NT2/D1 (cell line): Measurements from ENCODE around the gene CCDC68.

Experiments used
- DNase-seq: peaks from one replicate; pipeline ENCODE4 v3.0.0-alpha.2; 2011; ENCODE audit warnings: low read depth, low spot score
- H3K27me3 ChIP-seq: 2 replicates; pipeline ENCODE4 v1.6.0; 2011; ENCODE audit warnings: mild to moderate bottlenecking; ENCODE audit not compliant: insufficient read length, insufficient read depth
- H3K36me3 ChIP-seq: 2 replicates; pipeline ENCODE4 v1.6.1; 2011; ENCODE audit warnings: mild to moderate bottlenecking, low read length, mixed read lengths; ENCODE audit not compliant: insufficient read depth, insufficient read length
- H3K4me1 ChIP-seq: 2 replicates; pipeline ENCODE4 v1.5.1; 2011; ENCODE audit not compliant: insufficient read depth, insufficient read length
- H3K4me3 ChIP-seq: 2 replicates; pipeline ENCODE4 v1.5.1; 2011; ENCODE audit warnings: low read depth; ENCODE audit not compliant: insufficient read length
- H3K9ac ChIP-seq: 2 replicates; pipeline ENCODE4 v1.6.0; 2011; ENCODE audit warnings: low read depth; ENCODE audit not compliant: insufficient read length
- H3K9me3 ChIP-seq: 2 replicates; pipeline ENCODE4 v1.5.1; 2011; ENCODE audit warnings: mild to moderate bottlenecking, low read length; ENCODE audit not compliant: insufficient read depth
- SUZ12 ChIP-seq: IDR thresholded peaks from 2 replicates; pipeline ENCODE4 v1.6.1; 2011; ENCODE audit not compliant: insufficient read length, insufficient read depth; ENCODE audit errors: extremely low read depth
- YY1 ChIP-seq: IDR thresholded peaks from 2 replicates; pipeline ENCODE4 v1.6.1; 2011; ENCODE audit not compliant: insufficient read length, insufficient read depth
- ZNF274 ChIP-seq: IDR thresholded peaks from 2 replicates; pipeline ENCODE4 v1.6.1; 2011; ENCODE audit warnings: mild to moderate bottlenecking, low read depth, low read length

The CCDC68 gene

GRCh38 chr18:54905629-54906028 lies 53.6 kb downstream of the CCDC68 start:
- Histone ChIP-seq H3K27me3 (no peaks in the 10 kb centered on the region), H3K9ac (no peak overlapping the region), H3K4me3 (no peak overlapping the region), H3K9me3 (no peaks in the 10 kb centered on the region), H3K36me3 (no peaks in the 10 kb centered on the region), H3K4me1 (no peaks in the 10 kb centered on the region)
- TF ChIP-seq ZNF274 (no peak), YY1 (no peak), SUZ12 (no peak)
- no peak for DNase-seq

GRCh38 chr18:54904581-54904980 lies 54.7 kb downstream of the CCDC68 start:
- Histone ChIP-seq H3K27me3 (no peaks in the 10 kb centered on the region), H3K9ac (no peak overlapping the region), H3K36me3 (no peaks in the 10 kb centered on the region), H3K9me3 (no peaks in the 10 kb centered on the region), H3K4me1 (no peaks in the 10 kb centered on the region), H3K4me3 (no peak overlapping the region)
- no peak for DNase-seq
- TF ChIP-seq ZNF274 = no peak
- TF ChIP-seq SUZ12 = no peak
- no peak for TF ChIP-seq YY1

GRCh38 chr18:54900290-54900689 lies 59.0 kb downstream of the CCDC68 start:
- H3K9me3 ChIP-seq = no peaks in the 10 kb centered on the region
- no peaks in the 10 kb centered on the region for H3K27me3 ChIP-seq
- no peak overlapping the region for H3K9ac ChIP-seq
- H3K36me3 ChIP-seq = no peaks in the 10 kb centered on the region
- H3K4me1 ChIP-seq = no peaks in the 10 kb centered on the region
- no peak for TF ChIP-seq YY1
- no peak for TF ChIP-seq ZNF274
- TF ChIP-seq SUZ12 = no peak
- no peak overlapping the region for H3K4me3 ChIP-seq
- DNase-seq = no peak

- no peak for TF ChIP-seq YY1
- no peak for TF ChIP-seq SUZ12
- TF ChIP-seq ZNF274 = no peak
- H3K36me3 ChIP-seq = no peaks in the 10 kb centered on the region
- no peaks in the 10 kb centered on the region for H3K27me3 ChIP-seq
- no peaks in the 10 kb centered on the region for H3K4me1 ChIP-seq
- no peaks in the 10 kb centered on the region for H3K9me3 ChIP-seq
- H3K9ac ChIP-seq = no peak overlapping the region
- H3K4me3 ChIP-seq = no peak overlapping the region
- no peak for DNase-seq
Measured at GRCh38 chr18:54899500-54899899, 59.8 kb downstream of the CCDC68 start.

- Histone ChIP-seq H3K4me3 (no peak overlapping the region), H3K36me3 (no peaks in the 10 kb centered on the region), H3K9me3 (no peaks in the 10 kb centered on the region), H3K4me1 (no peaks in the 10 kb centered on the region), H3K27me3 (no peaks in the 10 kb centered on the region), H3K9ac (no peak overlapping the region)
- TF ChIP-seq ZNF274 (no peak), YY1 (no peak)
- no peak for DNase-seq
Measured at GRCh38 chr18:54888933-54889332, 70.3 kb downstream of the CCDC68 start.

- Histone ChIP-seq H3K36me3 (no peaks in the 10 kb centered on the region), H3K9me3 (no peaks in the 10 kb centered on the region), H3K4me3 (no peak overlapping the region), H3K9ac (no peak overlapping the region), H3K27me3 (no peaks in the 10 kb centered on the region), H3K4me1 (no peaks in the 10 kb centered on the region)
- no peak for DNase-seq
- TF ChIP-seq SUZ12 (no peak), YY1 (no peak), ZNF274 (no peak)
Measured at GRCh38 chr18:54888378-54888777, 70.9 kb downstream of the CCDC68 start.

GRCh38 chr18:54883816-54884604 lies 75.3 kb downstream of the CCDC68 start:
- no peak for DNase-seq
- no peaks in the 10 kb centered on the region for H3K36me3 ChIP-seq
- TF ChIP-seq YY1 (no peak), ZNF274 (no peak), SUZ12 (no peak)

GRCh38 chr18:54882318-54882717 lies 76.9 kb downstream of the CCDC68 start:
- H3K4me3 ChIP-seq = no peak overlapping the region
- no peak for TF ChIP-seq ZNF274
- no peak for TF ChIP-seq YY1
- TF ChIP-seq SUZ12 = no peak
- DNase-seq = no peak
- no peak overlapping the region for H3K9ac ChIP-seq
- no peaks in the 10 kb centered on the region for H3K4me1 ChIP-seq
- H3K9me3 ChIP-seq = no peaks in the 10 kb centered on the region
- H3K36me3 ChIP-seq = no peaks in the 10 kb centered on the region
- H3K27me3 ChIP-seq = no peaks in the 10 kb centered on the region

More at GRCh38 chr18:54883816-54884604, 75.3 kb downstream of the CCDC68 start:
- Histone ChIP-seq H3K27me3 (no peaks in the 10 kb centered on the region), H3K9ac (no peak overlapping the region), H3K4me3 (no peak overlapping the region), H3K9me3 (no peaks in the 10 kb centered on the region), H3K4me1 (no peaks in the 10 kb centered on the region)
